ENCODE results near the gene ADO.

- TF ChIP-seq POLR2AphosphoS5 (IDR thresholded peaks at IDR 0.05; ENCODE audit: low read depth, low read length), result no peak
- no peak for TF ChIP-seq CREB1 (IDR thresholded peaks at IDR 0.05)
- no peak for TF ChIP-seq CREB1 (CRISPR knock-in tag; IDR thresholded peaks at IDR 0.05)
These were observed 9.5 kb downstream of the ADO start for GRCh38 chr10:62813981-62814380.
